ENCODE results near the gene SMIM1.
"Not testable (repeated sequence)": the region's sequence is repeated elsewhere in the genome, so short reads cannot be mapped to it uniquely, and the experiment has no call there.

SMIM1 gene

DNA sequence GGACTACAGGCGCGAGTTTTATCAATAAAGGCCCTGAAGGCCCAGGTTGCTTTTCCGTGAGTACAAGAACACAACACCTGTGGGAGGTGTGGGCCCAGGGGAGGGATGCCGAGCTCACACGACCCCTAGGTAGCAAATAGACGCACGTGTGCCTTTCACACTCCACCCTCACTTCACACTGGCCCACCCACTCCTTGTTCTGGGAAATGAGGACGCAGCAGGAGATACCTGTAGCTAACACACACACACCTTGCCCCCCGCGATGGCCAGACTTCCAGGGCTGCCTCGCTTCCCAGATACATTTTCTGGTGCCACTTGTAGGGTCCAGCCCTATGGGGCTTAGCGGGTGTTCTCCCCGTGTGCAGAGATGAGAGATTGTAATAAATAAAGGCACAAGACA is 24.6 kb upstream of the SMIM1 start:
- H3K4me1 ChIP-seq (ENCODE audit: insufficient read depth, low read length, poor library complexity, severe bottlenecking) = no peaks in the 10 kb centered on the region
- TF ChIP-seq EZH2phosphoT487 (IDR thresholded peaks at IDR 0.05; ENCODE audit: borderline replicate concordance) = no peak
- TF ChIP-seq, protein P1, sequence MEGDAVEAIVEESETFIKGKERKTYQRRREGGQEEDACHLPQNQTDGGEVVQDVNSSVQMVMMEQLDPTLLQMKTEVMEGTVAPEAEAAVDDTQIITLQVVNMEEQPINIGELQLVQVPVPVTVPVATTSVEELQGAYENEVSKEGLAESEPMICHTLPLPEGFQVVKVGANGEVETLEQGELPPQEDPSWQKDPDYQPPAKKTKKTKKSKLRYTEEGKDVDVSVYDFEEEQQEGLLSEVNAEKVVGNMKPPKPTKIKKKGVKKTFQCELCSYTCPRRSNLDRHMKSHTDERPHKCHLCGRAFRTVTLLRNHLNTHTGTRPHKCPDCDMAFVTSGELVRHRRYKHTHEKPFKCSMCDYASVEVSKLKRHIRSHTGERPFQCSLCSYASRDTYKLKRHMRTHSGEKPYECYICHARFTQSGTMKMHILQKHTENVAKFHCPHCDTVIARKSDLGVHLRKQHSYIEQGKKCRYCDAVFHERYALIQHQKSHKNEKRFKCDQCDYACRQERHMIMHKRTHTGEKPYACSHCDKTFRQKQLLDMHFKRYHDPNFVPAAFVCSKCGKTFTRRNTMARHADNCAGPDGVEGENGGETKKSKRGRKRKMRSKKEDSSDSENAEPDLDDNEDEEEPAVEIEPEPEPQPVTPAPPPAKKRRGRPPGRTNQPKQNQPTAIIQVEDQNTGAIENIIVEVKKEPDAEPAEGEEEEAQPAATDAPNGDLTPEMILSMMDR (conservative IDR thresholded peaks at IDR 0.05; ENCODE audit: low read length) = no peak
- H3K9me2 ChIP-seq (replicated peaks; ENCODE audit: low read depth, low read length) = no peaks in the 10 kb centered on the region
- H3K4me2 ChIP-seq (ENCODE audit: low read depth, low read length, poor library complexity, severe bottlenecking) = no peak overlapping the region
- no peaks in the 10 kb centered on the region for H3K79me2 ChIP-seq (ENCODE audit: insufficient read depth, low read length)
- H3K27me3 ChIP-seq (ENCODE audit: insufficient read depth, low read length, poor library complexity, severe bottlenecking) = no peaks in the 10 kb centered on the region
- H3K9me3 ChIP-seq (ENCODE audit: insufficient read depth, low read depth, low read length) = no peaks in the 10 kb centered on the region
- no peaks in the 10 kb centered on the region for H3K36me3 ChIP-seq (ENCODE audit: insufficient read depth, low read length)
- no peaks in the 10 kb centered on the region for H4K20me1 ChIP-seq (ENCODE audit: insufficient read depth, low read length, poor library complexity, severe bottlenecking)
- H3K9ac ChIP-seq (ENCODE audit: low read depth, low read length, poor library complexity, severe bottlenecking) = no peak overlapping the region
- H2AFZ ChIP-seq (ENCODE audit: low read length) = no peak overlapping the region
- no peaks in the 10 kb centered on the region for H3F3A ChIP-seq (ENCODE audit: low read depth)
- no peak overlapping the region for H3K4me3 ChIP-seq (ENCODE audit: low read length, poor library complexity, severe bottlenecking)

DNA sequence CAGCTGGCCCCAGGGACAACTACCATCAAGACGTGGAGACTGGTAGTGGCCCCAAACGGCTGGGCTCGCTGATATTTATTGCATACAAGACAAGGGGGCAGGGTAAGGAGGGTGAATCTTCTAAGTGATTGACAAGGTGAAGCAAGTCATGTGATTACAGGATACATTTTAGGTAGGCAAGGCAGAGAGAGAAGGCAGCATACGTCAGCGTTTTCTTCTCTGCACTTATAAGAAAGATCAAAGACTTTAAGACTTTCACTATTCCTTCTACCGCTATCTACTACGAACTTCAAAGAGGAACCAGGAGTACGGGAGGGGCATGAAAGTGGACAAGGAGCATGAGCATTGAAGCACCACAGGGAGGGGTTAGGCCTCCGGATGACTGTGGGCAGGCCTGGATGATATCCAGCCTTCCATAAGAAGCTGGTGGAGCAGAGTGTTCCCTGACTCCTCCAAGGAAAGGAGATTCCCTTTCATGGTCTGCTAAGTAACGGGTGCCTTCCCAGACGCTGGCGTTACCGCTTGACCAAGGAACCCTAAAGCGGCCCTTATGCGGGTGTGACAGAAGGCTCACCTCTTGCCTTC is 24.1 kb upstream of the SMIM1 start:
- not testable (repeated sequence) for H3K9me3 ChIP-seq (ENCODE audit: insufficient read depth, low read depth, low read length); H3K4me2 ChIP-seq (ENCODE audit: low read depth, low read length, poor library complexity, severe bottlenecking)

DNA sequence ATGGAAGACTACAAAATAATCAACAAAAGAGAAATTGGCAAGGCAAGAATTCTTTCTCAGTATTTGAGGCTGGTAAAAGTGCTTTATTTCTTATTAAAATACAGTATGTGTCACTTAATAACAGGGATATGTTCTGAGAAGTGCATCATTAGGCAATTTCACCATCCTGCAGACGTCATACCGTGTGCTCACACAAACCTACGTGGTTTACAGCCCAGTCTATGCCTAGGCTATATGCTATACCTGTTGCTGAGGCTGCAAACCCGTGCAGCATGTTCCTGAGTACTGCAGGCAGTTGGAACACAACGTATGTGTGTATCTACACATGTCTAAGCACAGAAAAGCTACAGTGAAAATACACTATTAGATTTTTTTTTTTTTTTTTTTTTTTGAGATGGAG is 23.0 kb upstream of the SMIM1 start:
- Histone ChIP-seq H3K4me1 (ENCODE audit: insufficient read depth, low read length, poor library complexity, severe bottlenecking) (no peaks in the 10 kb centered on the region), H3K9ac (ENCODE audit: low read depth, low read length, poor library complexity, severe bottlenecking) (no peak overlapping the region), H3K9me3 (ENCODE audit: insufficient read depth, low read depth, low read length) (no peaks in the 10 kb centered on the region), H3K27me3 (ENCODE audit: insufficient read depth, low read length, poor library complexity, severe bottlenecking) (no peaks in the 10 kb centered on the region), H3K36me3 (ENCODE audit: insufficient read depth, low read length) (no peaks in the 10 kb centered on the region), H3F3A (ENCODE audit: low read depth) (no peaks in the 10 kb centered on the region), H2AFZ (ENCODE audit: low read length) (no peak overlapping the region), H3K4me2 (ENCODE audit: low read depth, low read length, poor library complexity, severe bottlenecking) (no peak overlapping the region), H3K79me2 (ENCODE audit: insufficient read depth, low read length) (no peaks in the 10 kb centered on the region), H3K4me3 (ENCODE audit: low read length, poor library complexity, severe bottlenecking) (no peak overlapping the region), H4K20me1 (ENCODE audit: insufficient read depth, low read length, poor library complexity, severe bottlenecking) (no peaks in the 10 kb centered on the region), H3K9me2 (replicated peaks; ENCODE audit: low read depth, low read length) (no peaks in the 10 kb centered on the region)
- TF ChIP-seq EZH2phosphoT487 (IDR thresholded peaks at IDR 0.05; ENCODE audit: borderline replicate concordance) = no peak
- TF ChIP-seq, protein P1 (conservative IDR thresholded peaks at IDR 0.05; ENCODE audit: low read length) = no peak

More for the DNA sequence above, 24.1 kb upstream of the SMIM1 start:
- not testable (repeated sequence) for H3K9ac ChIP-seq (ENCODE audit: low read depth, low read length, poor library complexity, severe bottlenecking); H3K4me1 ChIP-seq (ENCODE audit: insufficient read depth, low read length, poor library complexity, severe bottlenecking); H3K9me2 ChIP-seq (replicated peaks; ENCODE audit: low read depth, low read length); H3K79me2 ChIP-seq (ENCODE audit: insufficient read depth, low read length); H4K20me1 ChIP-seq (ENCODE audit: insufficient read depth, low read length, poor library complexity, severe bottlenecking); H3F3A ChIP-seq (ENCODE audit: low read depth); H3K27me3 ChIP-seq (ENCODE audit: insufficient read depth, low read length, poor library complexity, severe bottlenecking); H3K36me3 ChIP-seq (ENCODE audit: insufficient read depth, low read length); H3K4me3 ChIP-seq (ENCODE audit: low read length, poor library complexity, severe bottlenecking); H2AFZ ChIP-seq (ENCODE audit: low read length)

DNA sequence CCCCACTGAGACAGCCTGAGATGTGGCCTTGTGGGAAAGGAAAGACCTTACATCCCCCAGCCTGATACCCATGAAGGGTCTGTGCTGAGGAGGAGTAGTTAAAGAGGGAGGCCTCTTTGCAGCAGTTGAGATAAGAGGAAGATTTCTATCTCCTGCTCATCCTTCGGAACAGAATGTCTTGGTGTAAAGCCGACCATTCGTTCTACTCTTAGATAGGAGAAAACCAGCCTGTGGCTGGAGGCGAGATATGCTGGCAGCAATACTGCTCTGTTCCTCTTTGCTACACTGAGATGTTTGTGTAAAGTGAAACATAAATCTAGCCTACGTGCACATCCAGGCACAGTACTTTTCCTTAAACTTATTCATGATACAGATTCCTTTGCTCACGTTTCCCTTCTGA is 21.8 kb upstream of the SMIM1 start:
- Histone ChIP-seq H3K9ac (ENCODE audit: low read depth, low read length, poor library complexity, severe bottlenecking) (no peak overlapping the region), H3K4me3 (ENCODE audit: low read length, poor library complexity, severe bottlenecking) (no peak overlapping the region), H2AFZ (ENCODE audit: low read length) (no peak overlapping the region), H3K79me2 (ENCODE audit: insufficient read depth, low read length) (no peaks in the 10 kb centered on the region), H3F3A (ENCODE audit: low read depth) (no peaks in the 10 kb centered on the region), H3K9me2 (replicated peaks; ENCODE audit: low read depth, low read length) (no peaks in the 10 kb centered on the region), H4K20me1 (ENCODE audit: insufficient read depth, low read length, poor library complexity, severe bottlenecking) (no peaks in the 10 kb centered on the region), H3K4me1 (ENCODE audit: insufficient read depth, low read length, poor library complexity, severe bottlenecking) (no peaks in the 10 kb centered on the region), H3K36me3 (ENCODE audit: insufficient read depth, low read length) (no peaks in the 10 kb centered on the region), H3K9me3 (ENCODE audit: insufficient read depth, low read depth, low read length) (no peaks in the 10 kb centered on the region), H3K27me3 (ENCODE audit: insufficient read depth, low read length, poor library complexity, severe bottlenecking) (no peaks in the 10 kb centered on the region), H3K4me2 (ENCODE audit: low read depth, low read length, poor library complexity, severe bottlenecking) (no peak overlapping the region)
- TF ChIP-seq, protein P1 (conservative IDR thresholded peaks at IDR 0.05; ENCODE audit: low read length) = no peak
- TF ChIP-seq EZH2phosphoT487 (IDR thresholded peaks at IDR 0.05; ENCODE audit: borderline replicate concordance) = no peak

All from Loucy (cell line).